Heart left ventricle (tissue), 16 donors: ENCODE data around the gene HIBCH. TPM values are rescaled to one million over a fixed set of nuclear protein-coding genes. Genes with fewer than 3 reads are reported as not detected.
"Not testable (repeated sequence)": the region's sequence is repeated elsewhere in the genome, so short reads cannot be mapped to it uniquely, and the experiment has no call there.

Experiments used
- ATAC-seq, 4 donors: fragments of 200-7000 bp; cut with Tn5 transposase; one replicate each; pipeline ENCODE4 v1.9.1; 2020 to 2022; ENCODE audit warnings: moderate library complexity in 4 of 4, mild to moderate bottlenecking in 3 of 4, moderate number of reproducible peaks in 1 of 4
- DNase-seq, 5 donors: peaks; one replicate each; pipeline ENCODE4 v3.0.0-alpha.2; 2020
- H3K27ac ChIP-seq, 12 donors: fragments of 200-600 bp; sonication (generic) in 4 of 12; one replicate each; pipeline versions ENCODE4 v1.5.0 to v1.8.0; 2016 to 2022; ENCODE audit warnings: mild to moderate bottlenecking in 2 of 12
- H3K27me3 ChIP-seq, 9 donors: fragments of 200-600 bp; sonication (generic) in 2 of 9; one replicate each; pipeline versions ENCODE4 v1.5.1 to v1.8.0; 2016 to 2022; ENCODE audit warnings: mild to moderate bottlenecking in 3 of 9
- H3K36me3 ChIP-seq, 9 donors: fragments of 200-600 bp; sonication (generic) in 2 of 9; one replicate each; pipeline versions ENCODE4 v1.5.0 to v1.8.0; 2018 to 2022; ENCODE audit warnings: mild to moderate bottlenecking in 2 of 9
- H3K4me1 ChIP-seq, 12 donors: fragments of 200-600 bp; sonication (generic) in 4 of 12; one replicate each; pipeline versions ENCODE4 v1.5.0 to v1.8.0; 2016 to 2022; ENCODE audit warnings: mild to moderate bottlenecking in 3 of 12
- H3K4me3 ChIP-seq, 12 donors: fragments of 200-600 bp; sonication (generic) in 4 of 12; one replicate each; pipeline versions ENCODE4 v1.5.0 to v1.8.0; 2017 to 2022; ENCODE audit warnings: mild to moderate bottlenecking in 9 of 12, moderate library complexity in 4 of 12
- H3K9me3 ChIP-seq, 12 donors: fragments of 200-600 bp; sonication (generic) in 4 of 12; one replicate each; pipeline versions ENCODE4 v1.5.0 to v1.8.0; 2016 to 2022; ENCODE audit warnings: mild to moderate bottlenecking in 1 of 12
- POLR2A ChIP-seq, 2 donors: fragments of 450-650 bp; IDR thresholded peaks; one replicate each; pipeline ENCODE4 v1.6.1; 2017; ENCODE audit warnings: antibody characterized with exemption in 2 of 2, mild to moderate bottlenecking in 2 of 2, moderate library complexity in 2 of 2
- WGBS, 4 donors: extraction: QIAGEN DNeasy Blood & Tissue Kit in 2 of 4; methylation state at CpG; one replicate each; pipeline versions ENCODE4 v1.1.5 to v1.1.7; 2013 to 2018; 5-methylcytosine and 5-hydroxymethylcytosine counted together
- intact Hi-C, 10 donors: fragments of 100-400 bp; cut with DNase I; formaldehyde crosslinking; loops; one replicate each; pipeline versions ENCODE4 v1.11.1 to v1.14.2; 2022
- polyA plus RNA-seq, 2 donors: library from polyadenylated mRNA; stranded (reverse); fragments of 200-250 nt; gene quantifications; one replicate each; pipeline ENCODE4 v1.2.3, GENCODE V29; 2013
- total RNA-seq, 9 donors: library from RNA; depleted of rRNA in 2 of 9; stranded (reverse); fragments of >200 nt in 2 of 9; fragmentation: NEBNext Ultra II Directional in 3 of 9; extraction: Animal tissue kit (Norgen Biotek cat#: 25700) in 3 of 9; gene quantifications; one replicate each; pipeline versions ENCODE4 v1.1.0 to v1.2.4, GENCODE V29; 2016 to 2023
- TF ChIP-seq, protein P1 (sequence below), 12 donors: fragments of 200-600 bp; sonication (generic) in 4 of 12; IDR thresholded peaks; one replicate each; pipeline versions ENCODE4 v1.5.0 to v1.8.0; 2018 to 2022; ENCODE audit warnings: antibody characterized with exemption in 12 of 12, mild to moderate bottlenecking in 5 of 12
- donor health status: ischemic (EF 13 %, LVEDD 7.1; RV severe dilation, severe dysfunction).
- donor health status: healthy with polysubstance abuse.
- donor health status: DM: no; HTN: yes; CAD: no.
- donor health status: DM: no; HTN: no; CAD: no.
- donor health status: ischemic (EF 25% LVEDD 6.9; RV normal size, moderate dysfunction).
- donor health status: ischemic (EF 25% LVEDD 5.7; RV mildly dilated, moderate dysfunction).
- donor health status: healthy.
- donor health status: DM: yes; HTN: yes; CAD: no.
- donor health status: ischemic (EF 35%, LVEDD 5.7; RV mildly dilated, moderate dysfunction).
- donor health status: nonischemic (EF 11% LVEDD 7.7; RV severe dilation, severe dysfunction).
- donor health status: DM: yes; HTN: yes; CAD: no.
- donor health status: PGD.
- donor health status: ischemic (EF 29% LVEDD 5.4; RV normal size, mild dysfunction).
- donor health status: nonischemic (EF 23%, LVEDD 6.1; RV moderate dilation, normal function).

Gene HIBCH
- total and polyA plus RNA-seq, 11 donors, result 7.7 to 25.3 (median 21.1) TPM

DNA sequence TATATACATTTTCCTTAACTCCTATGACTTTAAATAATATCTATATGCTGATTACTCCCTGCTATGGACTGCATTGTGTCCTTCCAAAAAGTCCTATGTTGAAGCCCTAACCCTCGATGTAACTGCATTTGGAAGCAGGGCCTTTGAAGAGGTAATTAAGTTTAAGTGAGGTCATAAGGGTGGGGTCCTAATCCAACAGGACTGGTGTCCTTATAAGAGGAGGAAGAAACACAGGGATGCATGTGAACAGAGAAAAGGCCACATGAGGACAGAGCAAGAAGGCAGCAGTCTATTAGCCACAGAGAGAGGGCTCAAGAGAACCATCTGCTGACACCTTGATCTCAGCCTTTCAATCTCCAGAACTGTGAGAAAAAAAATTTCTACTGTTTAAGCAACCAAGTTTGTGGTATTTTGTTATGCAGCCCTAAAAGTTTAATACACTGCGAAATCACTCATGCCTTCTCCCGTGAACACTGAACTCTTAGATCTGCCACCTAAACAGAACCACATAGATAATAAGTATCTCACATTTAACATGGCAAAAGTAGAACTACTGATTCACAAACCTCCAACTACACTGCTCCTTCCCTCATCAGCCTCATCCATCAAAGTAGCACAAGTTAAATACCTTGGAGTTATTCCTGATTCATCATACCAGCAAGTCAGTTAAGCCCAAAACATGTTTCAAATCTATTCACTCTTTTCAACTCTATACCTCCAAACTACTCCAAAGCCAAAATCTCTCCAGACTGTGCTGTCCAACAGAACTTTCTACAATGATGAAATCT is 65.4 kb downstream of the HIBCH start:
- TF ChIP-seq, protein P1, sequence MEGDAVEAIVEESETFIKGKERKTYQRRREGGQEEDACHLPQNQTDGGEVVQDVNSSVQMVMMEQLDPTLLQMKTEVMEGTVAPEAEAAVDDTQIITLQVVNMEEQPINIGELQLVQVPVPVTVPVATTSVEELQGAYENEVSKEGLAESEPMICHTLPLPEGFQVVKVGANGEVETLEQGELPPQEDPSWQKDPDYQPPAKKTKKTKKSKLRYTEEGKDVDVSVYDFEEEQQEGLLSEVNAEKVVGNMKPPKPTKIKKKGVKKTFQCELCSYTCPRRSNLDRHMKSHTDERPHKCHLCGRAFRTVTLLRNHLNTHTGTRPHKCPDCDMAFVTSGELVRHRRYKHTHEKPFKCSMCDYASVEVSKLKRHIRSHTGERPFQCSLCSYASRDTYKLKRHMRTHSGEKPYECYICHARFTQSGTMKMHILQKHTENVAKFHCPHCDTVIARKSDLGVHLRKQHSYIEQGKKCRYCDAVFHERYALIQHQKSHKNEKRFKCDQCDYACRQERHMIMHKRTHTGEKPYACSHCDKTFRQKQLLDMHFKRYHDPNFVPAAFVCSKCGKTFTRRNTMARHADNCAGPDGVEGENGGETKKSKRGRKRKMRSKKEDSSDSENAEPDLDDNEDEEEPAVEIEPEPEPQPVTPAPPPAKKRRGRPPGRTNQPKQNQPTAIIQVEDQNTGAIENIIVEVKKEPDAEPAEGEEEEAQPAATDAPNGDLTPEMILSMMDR (IDR thresholded peaks at IDR 0.05), result no peak
- no peak for TF ChIP-seq POLR2A (IDR thresholded peaks at IDR 0.05)
- H3K27ac ChIP-seq, result no peak overlapping the region
- no peak overlapping the region for H3K4me3 ChIP-seq
- H3K27me3 ChIP-seq, result no peaks in the 10 kb centered on the region
- intact Hi-C loops, result no loop called here
- H3K4me1 ChIP-seq, result peaks cover 0 to 9% (median 0%) of the 10 kb centered on the region in 12 donors
- DNase-seq, result no peak
- 91 to 98% (median 95%) methylated on average over 3 of the region's 3 CpGs for WGBS, 4 donors
- ATAC-seq, result no peak
- H3K9me3 ChIP-seq, result no peaks in the 10 kb centered on the region
- H3K36me3 ChIP-seq, result peaks cover 0 to 72% (median 35%) of the 10 kb centered on the region in 9 donors

DNA sequence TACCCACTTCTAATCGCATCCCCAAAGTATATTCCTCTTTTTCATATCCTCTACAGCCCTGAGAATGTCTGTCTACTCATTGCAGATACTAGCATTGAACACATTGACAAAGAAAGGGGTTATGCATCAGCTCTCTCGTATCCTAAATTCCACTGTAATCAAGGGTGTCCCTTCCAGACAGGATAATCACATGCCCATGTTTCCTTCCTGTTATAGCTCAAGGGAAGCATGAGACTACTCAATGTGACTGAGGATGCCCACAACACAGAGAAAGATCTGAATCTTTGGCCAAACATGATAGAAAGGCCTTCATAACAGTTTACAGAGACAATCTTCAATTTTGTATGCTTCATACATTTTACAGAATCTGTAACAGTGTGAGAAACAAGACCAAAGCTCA is 69.2 kb downstream of the HIBCH start:
- Histone ChIP-seq H3K27ac (no peak overlapping the region), H3K36me3 (peaks cover 0 to 61% (median 30%) of the 10 kb centered on the region in 9 donors), H3K4me3 (no peak overlapping the region), H3K27me3 (no peaks in the 10 kb centered on the region), H3K4me1 (peaks cover 0 to 9% (median 0%) of the 10 kb centered on the region in 12 donors), H3K9me3 (no peaks in the 10 kb centered on the region)
- intact Hi-C loops, result no loop called here
- 47 to 65% (median 52%) methylated on average over 2 of the region's 2 CpGs for WGBS, 4 donors
- ATAC-seq, result no peak
- DNase-seq, result no peak
- TF ChIP-seq POLR2A (IDR thresholded peaks at IDR 0.05), result no peak
- TF ChIP-seq, protein P1 (IDR thresholded peaks at IDR 0.05), result no peak

DNA sequence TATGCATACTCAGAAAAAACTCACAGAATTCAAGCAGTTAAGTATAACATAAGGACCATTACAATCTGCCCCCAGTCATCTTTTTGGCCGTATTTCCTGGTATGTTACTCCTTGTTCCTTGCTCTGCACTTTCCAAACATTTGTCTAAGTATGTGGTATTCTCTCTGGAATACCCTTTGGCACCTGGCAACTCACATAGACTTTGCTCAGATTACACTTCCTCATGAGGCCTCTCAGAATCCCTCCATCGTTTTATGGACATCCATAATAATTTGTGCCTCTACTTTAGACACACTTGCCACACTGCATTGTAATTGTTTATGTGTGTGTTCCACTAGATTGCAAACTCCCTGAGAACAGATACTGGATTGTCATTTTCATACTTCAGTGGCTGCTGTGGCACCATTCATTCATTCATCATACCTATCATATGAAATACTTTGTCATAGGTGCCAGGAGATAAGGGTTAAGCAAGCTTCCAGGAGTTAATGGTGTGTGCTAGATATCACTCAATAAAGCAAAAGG is 84.0 kb downstream of the HIBCH start:
- TF ChIP-seq, protein P1 (IDR thresholded peaks at IDR 0.05), result no peak
- no peak for TF ChIP-seq POLR2A (IDR thresholded peaks at IDR 0.05)
- Histone ChIP-seq H3K4me3 (no peak overlapping the region), H3K36me3 (peaks cover 0 to 11% (median 0%) of the 10 kb centered on the region in 9 donors), H3K4me1 (no peaks in the 10 kb centered on the region), H3K9me3 (peaks cover 0 to 7% (median 0%) of the 10 kb centered on the region in 12 donors), H3K27ac (no peak overlapping the region), H3K27me3 (no peaks in the 10 kb centered on the region)
- no peak for DNase-seq
- intact Hi-C loops, result no loop called here
- ATAC-seq, result no peak
- WGBS, 4 donors, result 76 to 89% (median 87%) methylated on average over 2 of the region's 2 CpGs

DNA sequence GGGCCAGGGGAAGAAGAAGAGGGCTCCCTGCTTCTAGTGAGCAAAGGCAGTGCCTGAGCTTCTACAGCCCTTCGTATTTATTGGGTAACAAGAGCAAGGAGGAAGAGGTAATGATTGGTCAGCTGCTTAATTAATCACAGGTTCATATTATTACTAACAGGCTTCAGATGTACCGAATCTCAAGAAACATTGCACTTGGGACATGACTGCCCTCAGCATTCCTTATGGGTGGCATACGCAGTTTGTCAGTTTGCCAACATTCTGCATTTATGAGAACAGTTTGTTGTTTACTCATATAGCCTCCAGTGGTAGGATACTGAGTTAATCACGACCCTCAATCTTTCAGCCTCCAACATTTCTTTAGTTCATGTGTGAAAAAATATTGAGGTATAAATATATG is 84.5 kb downstream of the HIBCH start:
- ATAC-seq, result no peak
- peaks cover 0 to 5% (median 0%) of the 10 kb centered on the region in 12 donors for H3K9me3 ChIP-seq
- no peaks in the 10 kb centered on the region for H3K27me3 ChIP-seq
- intact Hi-C loops, result no loop called here
- H3K36me3 ChIP-seq, result peaks cover 0 to 11% (median 0%) of the 10 kb centered on the region in 9 donors
- no peak overlapping the region for H3K27ac ChIP-seq
- 90 to 96% (median 94%) methylated on average over 4 of the region's 4 CpGs for WGBS, 4 donors
- no peak for DNase-seq
- no peaks in the 10 kb centered on the region for H3K4me1 ChIP-seq
- H3K4me3 ChIP-seq, result no peak overlapping the region
- no peak for TF ChIP-seq POLR2A (IDR thresholded peaks at IDR 0.05)
- TF ChIP-seq, protein P1 (IDR thresholded peaks at IDR 0.05), result no peak

DNA sequence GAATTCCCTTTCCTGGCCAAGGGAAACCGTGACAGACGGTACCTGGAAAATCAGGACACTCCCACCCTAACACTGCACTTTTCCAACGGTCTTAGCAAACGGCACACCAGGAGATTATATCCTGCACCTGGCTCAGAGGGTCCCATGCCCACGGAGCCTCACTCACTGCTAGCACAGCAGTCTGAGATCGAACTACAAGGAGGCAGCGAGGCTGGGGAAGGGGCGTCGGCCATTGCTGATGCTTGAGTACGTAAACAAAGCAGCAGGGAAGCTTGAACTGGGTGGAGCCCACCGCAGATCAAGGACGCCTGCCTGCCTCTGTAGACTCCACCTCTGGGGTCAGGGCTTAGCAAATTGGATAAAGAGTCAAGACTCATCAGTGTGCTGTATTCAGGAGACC is 95.6 kb downstream of the HIBCH start:
- H3K27me3 ChIP-seq, H3K27ac ChIP-seq, intact Hi-C loops, H3K4me1 ChIP-seq, ATAC-seq, H3K4me3 ChIP-seq, DNase-seq: not testable (repeated sequence)
- Histone ChIP-seq H3K36me3 (peaks cover 0 to 15% (median 3%) of the 10 kb centered on the region in 9 donors), H3K9me3 (peaks cover 0 to 17% (median 0%) of the 10 kb centered on the region in 12 donors)
- 89 to 99% (median 94%) methylated on average over 12 of the region's 12 CpGs for WGBS, 4 donors

DNA sequence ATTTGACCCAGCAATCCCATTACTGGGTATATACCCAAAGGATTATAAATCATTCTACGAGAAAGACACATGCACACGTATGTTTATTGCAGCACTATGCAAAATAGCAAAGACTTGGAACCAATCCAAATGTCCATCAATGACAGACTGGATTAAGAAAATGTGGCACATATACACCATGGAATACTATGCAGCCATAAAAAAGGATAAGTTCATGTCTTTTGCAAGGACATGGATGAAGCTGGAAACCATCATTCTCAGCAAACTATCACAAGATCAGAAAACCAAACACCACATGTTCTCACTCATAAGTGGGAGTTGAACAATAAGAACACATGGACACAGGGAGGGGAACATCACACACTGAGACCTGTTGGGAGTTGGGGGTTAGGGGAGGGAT is 96.9 kb downstream of the HIBCH start:
- H3K27me3 ChIP-seq, H3K4me3 ChIP-seq, H3K27ac ChIP-seq, intact Hi-C loops, DNase-seq, ATAC-seq, H3K4me1 ChIP-seq: not testable (repeated sequence)
- Histone ChIP-seq H3K9me3 (peaks cover 0 to 17% (median 0%) of the 10 kb centered on the region in 12 donors), H3K36me3 (peaks cover 0 to 19% (median 3%) of the 10 kb centered on the region in 9 donors)
- WGBS, 4 donors, result 95 to 100% (median 99%) methylated on average over 2 of the region's 2 CpGs
